ENCODE measurements around the gene PAWR.

The PAWR gene

DNA sequence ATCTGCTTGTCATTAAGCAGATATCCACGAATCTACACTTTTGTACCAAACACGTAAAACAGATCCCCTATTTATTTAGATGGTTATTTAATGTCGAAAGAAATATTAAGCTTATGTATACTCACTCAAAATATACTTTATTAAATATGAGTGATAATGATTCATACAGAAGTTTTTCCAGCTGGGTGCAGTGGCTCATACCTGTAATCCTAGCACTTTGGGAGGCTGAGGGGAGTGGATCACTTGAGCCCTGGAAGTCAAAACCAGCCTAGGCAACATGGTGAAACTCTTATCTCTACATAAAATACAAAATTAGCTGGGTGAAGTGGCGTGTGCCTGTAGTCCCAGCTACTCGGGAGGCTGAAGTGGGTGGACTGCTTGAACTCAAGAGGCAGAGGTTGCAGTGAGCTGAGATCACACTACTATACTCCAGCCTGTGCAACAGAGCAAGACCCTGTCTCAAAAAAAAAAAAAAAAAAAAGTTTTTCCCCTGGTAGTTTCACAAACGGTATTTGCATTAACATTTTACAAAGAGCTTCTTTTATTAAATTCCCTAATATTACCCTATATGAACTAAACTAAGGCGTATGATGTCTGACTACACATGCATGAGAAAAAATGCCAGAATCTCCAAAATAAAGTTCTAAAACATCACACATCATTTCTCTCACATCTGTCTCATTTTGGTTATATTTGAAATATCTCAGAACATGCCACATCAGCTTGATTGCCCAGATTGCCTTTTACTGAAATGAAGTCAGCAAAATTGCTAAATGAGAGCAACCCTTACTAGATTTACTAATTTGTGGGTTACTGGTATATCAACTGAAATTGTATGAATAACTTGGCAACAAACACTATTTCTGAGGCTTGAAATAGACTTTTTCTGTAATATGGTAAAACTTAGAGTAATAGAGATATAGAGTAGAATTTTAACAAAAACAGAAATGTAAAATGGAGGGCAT is 74.9 kb downstream of the PAWR start:
- Histone ChIP-seq H3K4me1 (ENCODE audit: insufficient read depth, low read length) (no peaks in the 10 kb centered on the region), H3K9ac (ENCODE audit: low read depth, low read length) (no peak overlapping the region), H3K9me3 (ENCODE audit: control insufficient read depth, insufficient read depth, low read length) (no peaks in the 10 kb centered on the region), H3K36me3 (ENCODE audit: insufficient read depth, low read length) (peaks cover 12% of the 10 kb centered on the region)

DNA sequence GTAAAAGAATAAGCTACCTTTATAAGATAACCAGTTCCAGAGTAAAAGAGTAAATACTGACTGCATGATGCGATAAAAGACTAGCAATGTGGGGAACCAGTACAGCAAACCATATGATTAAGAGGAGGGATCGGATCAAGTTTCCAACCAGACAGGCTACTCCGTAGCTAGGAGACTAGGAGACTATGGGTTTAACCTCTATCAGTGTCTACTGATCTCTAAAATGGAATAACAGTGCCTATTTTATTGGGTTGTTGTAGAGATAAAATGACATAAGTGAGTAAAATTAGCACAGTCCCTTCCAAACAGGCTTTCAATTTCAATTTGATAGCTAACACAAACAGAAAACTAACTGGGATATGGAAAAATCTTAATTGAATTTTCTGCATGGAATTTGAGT is 76.0 kb downstream of the PAWR start:
- H3K36me3 ChIP-seq (ENCODE audit: insufficient read depth, low read length): 0 out of 2 replicates have a peak, but pooled peaks cover 5% of the 10 kb centered on the region
- no peak overlapping the region for H3K9ac ChIP-seq (ENCODE audit: low read depth, low read length)
- H3K4me1 ChIP-seq (ENCODE audit: insufficient read depth, low read length): no peaks in the 10 kb centered on the region
- H3K9me3 ChIP-seq (ENCODE audit: control insufficient read depth, insufficient read depth, low read length): no peaks in the 10 kb centered on the region

DNA sequence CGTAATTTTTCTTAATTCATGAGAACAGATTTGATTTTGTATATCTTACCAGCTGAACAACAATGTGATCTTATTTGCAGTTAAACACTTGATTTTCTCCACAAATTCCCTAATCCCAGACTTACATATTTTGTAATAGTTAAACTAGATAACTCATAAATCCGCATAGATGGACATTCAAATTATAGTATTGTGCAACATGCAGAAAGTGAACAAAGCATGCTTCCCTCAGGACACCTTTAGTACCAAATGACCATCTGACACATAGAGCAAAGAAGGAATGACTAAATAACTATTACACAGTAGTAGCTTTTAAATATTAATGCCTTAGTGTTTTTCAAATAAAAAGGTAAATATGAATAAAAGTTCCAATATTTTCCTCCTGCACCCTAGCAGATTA is 88.9 kb downstream of the PAWR start:
- no peak overlapping the region for H3K9ac ChIP-seq (ENCODE audit: low read depth, low read length)
- no peaks in the 10 kb centered on the region for H3K36me3 ChIP-seq (ENCODE audit: insufficient read depth, low read length)
- no peaks in the 10 kb centered on the region for H3K4me1 ChIP-seq (ENCODE audit: insufficient read depth, low read length)
- H3K9me3 ChIP-seq (ENCODE audit: control insufficient read depth, insufficient read depth, low read length): 0 out of 2 replicates have a peak, but pooled peaks cover 3% of the 10 kb centered on the region

DNA sequence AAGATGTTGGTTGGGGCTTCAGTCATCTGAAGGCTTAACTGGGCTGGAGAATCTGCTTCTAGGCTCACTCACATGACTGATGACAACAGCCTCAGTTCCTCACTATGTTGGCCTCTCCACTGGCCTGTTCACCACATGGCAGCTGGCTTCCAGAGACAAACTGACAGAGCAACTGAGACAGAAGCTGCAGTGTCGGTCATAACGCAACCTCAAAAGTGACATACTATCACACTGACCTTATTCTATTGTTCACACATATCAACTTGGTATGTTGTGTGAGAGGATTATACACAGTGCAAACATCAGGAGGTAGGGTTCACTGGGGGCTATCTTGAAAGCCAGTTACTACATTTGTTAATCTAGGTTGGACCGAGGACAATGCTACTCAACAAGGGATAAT is 92.9 kb downstream of the PAWR start:
- Histone ChIP-seq H3K4me1 (ENCODE audit: insufficient read depth, low read length) (no peaks in the 10 kb centered on the region), H3K9me3 (ENCODE audit: control insufficient read depth, insufficient read depth, low read length) (0 out of 2 replicates have a peak, but pooled peaks cover 3% of the 10 kb centered on the region), H3K36me3 (ENCODE audit: insufficient read depth, low read length) (peaks cover 4% of the 10 kb centered on the region; the same call in 1 of the 2 replicates), H3K9ac (ENCODE audit: low read depth, low read length) (no peak overlapping the region)

DNA sequence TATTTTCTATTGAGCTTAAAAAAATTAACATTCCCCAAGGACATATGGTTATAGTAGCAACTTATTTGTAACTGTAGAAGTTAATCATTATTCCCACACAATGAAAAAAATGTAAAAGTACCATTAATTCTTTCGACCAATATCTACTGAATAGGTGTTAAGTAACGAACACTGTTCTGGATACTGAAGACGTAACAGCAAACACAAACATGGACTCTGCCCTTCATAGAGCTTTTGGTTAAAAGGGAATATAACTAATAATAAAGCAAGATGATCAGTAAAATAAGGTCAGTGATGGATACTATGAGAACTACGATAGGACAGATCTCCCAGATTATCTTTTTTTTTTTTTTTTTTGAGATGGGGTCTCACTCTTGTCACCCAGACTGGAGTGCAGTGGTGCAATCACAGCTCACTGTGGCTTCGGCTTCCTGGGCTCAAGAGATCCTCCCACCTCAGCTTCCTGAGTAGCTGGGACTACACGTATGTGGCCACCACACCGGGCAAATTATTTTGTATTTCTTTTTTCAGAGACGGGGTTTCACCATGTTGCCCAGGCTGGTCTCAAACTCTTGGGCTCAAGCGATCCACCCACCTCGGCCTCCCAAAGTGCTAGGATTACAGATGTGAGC is 93.9 kb downstream of the PAWR start:
- H3K4me1 ChIP-seq (ENCODE audit: insufficient read depth, low read length): no peaks in the 10 kb centered on the region
- H3K36me3 ChIP-seq (ENCODE audit: insufficient read depth, low read length): peaks cover 4% of the 10 kb centered on the region; the same call in 1 of the 2 replicates
- H3K9me3 ChIP-seq (ENCODE audit: control insufficient read depth, insufficient read depth, low read length): no peaks in the 10 kb centered on the region
- no peak overlapping the region for H3K9ac ChIP-seq (ENCODE audit: low read depth, low read length)

DNA sequence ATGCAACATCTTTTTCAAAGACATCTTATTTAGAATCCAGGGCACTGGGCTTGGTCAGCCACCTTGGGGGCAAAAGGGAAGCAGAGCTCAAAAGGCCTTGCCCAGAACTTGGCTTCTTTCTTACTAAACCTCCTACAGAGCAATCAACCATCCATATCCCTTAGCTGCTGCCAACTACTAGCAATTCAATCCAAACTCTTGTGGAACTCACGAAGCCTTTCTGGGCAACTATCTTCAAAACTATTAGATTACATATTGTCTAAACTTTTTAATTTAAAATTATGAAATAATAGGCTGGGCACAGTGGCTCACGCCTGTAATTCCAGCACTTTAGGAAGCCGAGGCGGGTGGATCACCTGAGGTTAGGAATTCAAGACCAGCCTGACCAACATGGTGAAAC is 95.5 kb downstream of the PAWR start:
- Histone ChIP-seq H3K9me3 (ENCODE audit: control insufficient read depth, insufficient read depth, low read length) (no peaks in the 10 kb centered on the region), H3K4me1 (ENCODE audit: insufficient read depth, low read length) (no peaks in the 10 kb centered on the region), H3K9ac (ENCODE audit: low read depth, low read length) (no peak overlapping the region), H3K36me3 (ENCODE audit: insufficient read depth, low read length) (peaks cover 4% of the 10 kb centered on the region; the same call in 1 of the 2 replicates)

DNA sequence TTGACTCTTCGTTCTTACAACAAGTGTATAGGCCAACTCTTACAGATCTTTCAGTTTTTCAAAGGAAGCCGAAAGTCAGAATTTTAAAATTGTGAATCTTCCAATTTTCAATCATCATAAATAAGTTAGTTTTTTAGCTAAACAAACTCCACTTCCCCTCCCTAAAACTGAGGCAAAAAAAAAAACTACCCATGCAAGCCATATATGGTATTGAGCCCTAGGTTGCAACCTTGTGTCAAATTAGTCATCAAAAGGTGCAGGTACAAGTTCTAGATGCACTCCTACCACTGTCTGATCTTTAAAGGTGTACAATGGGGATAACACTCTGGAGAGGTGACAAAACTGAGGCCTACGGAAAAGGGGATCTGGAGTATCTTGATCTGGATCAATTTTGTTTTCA is 97.9 kb downstream of the PAWR start:
- H3K9ac ChIP-seq (ENCODE audit: low read depth, low read length): no peak overlapping the region
- H3K4me1 ChIP-seq (ENCODE audit: insufficient read depth, low read length): no peaks in the 10 kb centered on the region
- peaks cover 4% of the 10 kb centered on the region; the same call in 1 of the 2 replicates for H3K36me3 ChIP-seq (ENCODE audit: insufficient read depth, low read length)
- H3K9me3 ChIP-seq (ENCODE audit: control insufficient read depth, insufficient read depth, low read length): no peaks in the 10 kb centered on the region

DNA sequence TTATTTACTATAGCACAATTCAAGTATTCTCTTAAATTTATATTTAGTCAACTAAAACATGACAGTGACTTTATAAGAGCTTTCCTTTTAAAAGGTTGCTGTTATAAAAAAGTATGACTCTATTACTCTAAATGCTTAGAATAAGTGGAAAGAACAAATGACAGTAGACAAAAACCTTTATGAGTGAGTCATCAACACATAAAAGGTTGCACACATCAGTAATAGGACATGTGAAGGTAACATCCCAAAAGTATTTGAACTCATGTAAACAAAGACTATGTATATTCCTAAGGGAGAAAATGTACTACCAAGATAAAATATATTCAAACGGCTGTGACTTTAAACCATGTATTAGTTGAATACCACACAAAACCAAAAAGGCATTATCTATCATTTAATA is 98.8 kb downstream of the PAWR start:
- H3K9me3 ChIP-seq (ENCODE audit: control insufficient read depth, insufficient read depth, low read length): no peaks in the 10 kb centered on the region
- H3K36me3 ChIP-seq (ENCODE audit: insufficient read depth, low read length): peaks cover 4% of the 10 kb centered on the region; the same call in 1 of the 2 replicates
- H3K4me1 ChIP-seq (ENCODE audit: insufficient read depth, low read length): no peaks in the 10 kb centered on the region
- H3K9ac ChIP-seq (ENCODE audit: low read depth, low read length): no peak overlapping the region

DNA sequence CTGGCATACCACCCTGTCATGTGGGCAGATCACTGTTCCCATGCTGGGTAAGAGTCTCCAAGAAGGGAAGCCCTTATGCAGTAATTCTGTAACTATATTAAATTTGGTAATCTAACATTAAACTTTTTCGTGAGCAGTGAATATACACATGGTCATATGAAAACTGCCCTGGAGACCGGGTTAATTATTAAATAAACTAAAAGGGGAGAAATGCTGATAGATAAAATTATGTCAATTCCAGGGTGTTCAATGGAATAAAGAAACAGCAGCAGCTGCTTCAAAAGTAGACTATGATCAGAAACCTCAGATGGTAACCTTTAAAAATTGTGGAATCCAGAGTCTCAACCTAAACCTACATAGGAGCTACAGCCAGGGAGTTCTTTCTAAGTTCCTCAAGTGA is 100.0 kb downstream of the PAWR start:
- Histone ChIP-seq H3K36me3 (ENCODE audit: insufficient read depth, low read length) (peaks cover 4% of the 10 kb centered on the region; the same call in 1 of the 2 replicates), H3K9me3 (ENCODE audit: control insufficient read depth, insufficient read depth, low read length) (no peaks in the 10 kb centered on the region), H3K4me1 (ENCODE audit: insufficient read depth, low read length) (no peaks in the 10 kb centered on the region), H3K9ac (ENCODE audit: low read depth, low read length) (no peak overlapping the region)

DNA sequence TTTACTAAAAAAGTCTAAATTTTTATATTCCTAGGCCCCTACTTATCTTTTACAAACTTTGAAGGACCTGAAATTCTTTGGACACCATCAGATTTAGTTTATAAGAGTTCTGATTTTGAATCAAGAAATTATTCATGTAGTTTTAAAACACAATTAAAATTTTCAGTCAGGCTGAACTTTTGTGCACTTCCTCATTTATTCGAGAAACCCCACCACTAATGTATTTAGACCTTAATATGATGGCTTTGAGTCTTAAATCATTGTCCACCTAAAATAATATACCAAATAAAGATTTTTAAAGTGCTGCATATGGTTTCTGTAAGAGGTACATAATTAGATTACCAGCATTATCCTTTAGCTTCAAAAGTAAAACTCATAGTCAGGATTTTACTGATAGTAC is 103.4 kb downstream of the PAWR start:
- Histone ChIP-seq H3K9me3 (ENCODE audit: control insufficient read depth, insufficient read depth, low read length) (no peaks in the 10 kb centered on the region), H3K9ac (ENCODE audit: low read depth, low read length) (no peak overlapping the region), H3K4me1 (ENCODE audit: insufficient read depth, low read length) (no peaks in the 10 kb centered on the region), H3K36me3 (ENCODE audit: insufficient read depth, low read length) (no peaks in the 10 kb centered on the region; the same call in 1 of the 2 replicates)

DNA sequence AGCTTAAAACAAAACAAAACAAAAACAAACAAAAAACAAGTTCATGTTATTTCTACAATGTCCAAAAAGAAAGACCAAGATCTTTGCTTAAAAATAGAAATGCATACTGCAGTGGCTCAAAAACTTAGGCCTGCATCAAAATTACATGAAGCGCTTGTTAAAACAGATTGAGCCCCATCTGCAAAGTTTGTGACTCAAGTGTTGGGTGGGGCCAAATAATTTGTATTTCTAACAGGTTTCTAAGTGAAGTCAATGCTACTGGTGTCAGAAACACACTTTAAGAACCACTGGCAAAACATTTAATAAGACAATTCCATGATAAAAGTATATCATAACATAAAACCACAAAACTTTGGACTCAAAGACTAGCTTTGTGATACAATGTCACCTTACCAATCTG is 105.6 kb downstream of the PAWR start:
- Histone ChIP-seq H3K4me1 (ENCODE audit: insufficient read depth, low read length) (no peaks in the 10 kb centered on the region), H3K9ac (ENCODE audit: low read depth, low read length) (no peak overlapping the region)

DNA sequence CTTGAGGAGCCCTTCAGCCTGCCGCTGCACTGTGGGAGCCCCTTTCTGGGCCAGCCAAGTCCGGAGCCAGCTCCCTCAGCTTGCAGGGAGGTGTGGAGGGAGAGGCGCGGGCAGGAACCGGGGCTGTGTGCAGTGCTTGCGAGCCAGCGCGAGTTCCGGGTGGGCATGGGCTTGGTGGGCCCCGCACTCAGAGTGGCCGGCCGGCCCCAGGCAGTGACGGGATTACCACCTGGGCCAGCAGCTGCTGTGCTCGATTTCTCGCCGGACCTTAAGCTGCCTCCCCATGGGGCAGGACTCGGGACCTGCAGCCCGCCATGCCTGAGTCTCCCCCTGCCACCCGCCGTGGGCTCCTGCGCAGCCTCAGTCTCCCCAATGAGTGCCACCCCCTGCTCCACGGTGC is 116.9 kb downstream of the PAWR start:
- H3K4me1 ChIP-seq (ENCODE audit: insufficient read depth, low read length): no peaks in the 10 kb centered on the region
- H3K36me3 ChIP-seq (ENCODE audit: insufficient read depth, low read length): no peaks in the 10 kb centered on the region; the same call in 1 of the 2 replicates
- no peak overlapping the region for H3K9ac ChIP-seq (ENCODE audit: low read depth, low read length)
- no peaks in the 10 kb centered on the region; the same call in 1 of the 2 replicates for H3K9me3 ChIP-seq (ENCODE audit: control insufficient read depth, insufficient read depth, low read length)

More for the DNA sequence above, 105.6 kb downstream of the PAWR start:
- Histone ChIP-seq H3K36me3 (ENCODE audit: insufficient read depth, low read length) (no peaks in the 10 kb centered on the region), H3K9me3 (ENCODE audit: control insufficient read depth, insufficient read depth, low read length) (no peaks in the 10 kb centered on the region)

DNA sequence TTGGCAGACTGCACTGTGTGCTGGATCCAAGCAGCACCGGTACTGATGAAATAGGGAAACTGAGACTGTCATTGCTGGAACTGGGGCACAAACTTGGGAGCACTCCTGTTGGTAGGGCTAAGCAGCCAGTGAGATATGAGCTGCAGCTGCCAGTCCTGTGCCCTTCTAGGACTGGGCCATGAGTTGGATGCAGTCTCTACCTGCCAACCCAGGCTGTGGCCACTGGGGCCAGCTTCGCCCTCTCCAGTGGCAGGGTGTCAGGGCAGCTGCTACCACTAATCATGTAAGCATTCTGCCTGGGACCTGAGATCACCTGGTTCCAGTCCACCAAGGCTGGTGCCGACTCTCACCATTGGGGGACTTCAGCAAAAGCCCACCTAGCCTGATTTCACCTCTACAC is 121.1 kb downstream of the PAWR start:
- Histone ChIP-seq H3K9ac (ENCODE audit: low read depth, low read length) (no peak overlapping the region), H3K4me1 (ENCODE audit: insufficient read depth, low read length) (no peaks in the 10 kb centered on the region), H3K9me3 (ENCODE audit: control insufficient read depth, insufficient read depth, low read length) (no peaks in the 10 kb centered on the region; the same call in 1 of the 2 replicates), H3K36me3 (ENCODE audit: insufficient read depth, low read length) (peaks cover 2% of the 10 kb centered on the region; the same call in 1 of the 2 replicates)

DNA sequence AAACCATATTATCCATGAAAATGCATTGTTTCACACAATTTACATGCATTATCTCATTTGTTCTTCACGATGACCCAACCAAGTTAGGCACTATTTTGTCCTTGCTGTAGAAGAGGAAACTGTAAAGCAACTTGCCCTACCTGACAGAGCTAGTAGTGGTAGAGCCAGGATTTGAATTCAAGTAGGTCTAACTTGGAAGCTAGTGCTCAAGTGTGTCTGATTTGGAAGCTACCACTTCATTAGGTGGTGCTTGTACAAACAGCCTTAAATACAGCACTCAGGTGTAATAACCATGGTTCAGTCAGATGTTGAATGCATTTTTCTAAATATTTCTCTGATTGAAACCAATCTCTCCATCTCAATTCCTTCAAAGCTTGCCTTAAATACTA is 123.6 kb downstream of the PAWR start:
- no peaks in the 10 kb centered on the region for H3K4me1 ChIP-seq (ENCODE audit: insufficient read depth, low read length)
- no peak overlapping the region for H3K9ac ChIP-seq (ENCODE audit: low read depth, low read length)
- H3K36me3 ChIP-seq (ENCODE audit: insufficient read depth, low read length): peaks cover 11% of the 10 kb centered on the region
- peaks cover 9% of the 10 kb centered on the region; the same call in 1 of the 2 replicates for H3K9me3 ChIP-seq (ENCODE audit: control insufficient read depth, insufficient read depth, low read length)

All from ES-I3 (cell line).